GM18520 (cell line): Measurements from ENCODE around the gene THADA.

Experiments
- ATAC-seq: cut with Tn5 transposase; IDR thresholded peaks from one replicate; pipeline ENCODE4 v1.9.1; 2021; ENCODE audit not compliant: unreplicated experiment

THADA gene

GRCh38 chr2:43217228-43218154 lies 378.3 kb downstream of the THADA start:
- no peak for ATAC-seq

GRCh38 chr2:43216629-43217028 lies 379.2 kb downstream of the THADA start:
- no peak for ATAC-seq

DNA sequence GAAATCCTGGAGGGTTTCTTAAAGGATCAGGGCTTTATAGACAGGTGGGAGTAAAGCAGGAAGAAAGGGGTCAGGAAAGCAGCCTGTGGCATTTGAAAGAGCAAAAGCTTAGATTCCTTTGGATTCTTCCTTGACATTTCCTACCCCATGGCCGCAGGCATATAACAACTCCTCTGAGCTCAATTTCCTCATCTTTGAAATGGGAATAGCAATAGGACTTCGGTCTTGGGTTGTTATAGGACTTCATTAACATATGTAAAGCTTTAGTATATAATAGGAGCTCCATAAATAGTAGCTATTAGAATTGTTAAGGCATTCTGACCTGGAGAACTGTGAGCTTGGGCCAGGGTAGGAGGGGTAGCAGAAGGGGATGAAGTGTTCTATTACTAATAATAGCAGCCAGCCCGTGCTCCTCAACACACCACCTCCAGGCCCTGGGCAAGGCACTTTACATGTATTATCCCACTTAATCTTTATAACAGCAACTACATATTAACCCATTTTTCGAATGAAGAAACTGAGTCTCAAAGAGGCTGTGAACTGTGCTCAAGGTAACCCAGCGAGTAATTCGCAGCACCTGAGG lies 380.1 kb downstream of the THADA start:
- ATAC-seq: no peak

DNA sequence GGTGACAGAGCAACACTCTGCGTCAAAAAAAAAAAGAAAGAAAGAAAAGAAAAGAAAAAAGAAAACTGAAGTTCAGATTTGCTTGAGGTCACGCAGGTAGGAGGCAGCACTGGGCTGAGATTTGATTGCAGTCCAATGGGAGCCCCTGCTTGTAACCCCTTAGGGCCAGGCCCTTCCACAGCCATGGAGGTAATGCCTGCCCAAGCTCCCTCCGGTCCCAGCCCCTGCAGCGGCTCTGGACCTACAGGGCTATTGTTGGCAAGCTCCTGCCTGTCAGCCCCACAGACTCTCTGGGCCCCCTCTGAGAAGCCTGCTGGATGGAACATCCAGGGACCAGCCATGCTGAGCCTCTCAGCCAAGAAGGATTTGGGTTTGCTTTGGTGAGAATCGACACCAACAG lies 381.6 kb downstream of the THADA start:
- ATAC-seq: no peak

DNA sequence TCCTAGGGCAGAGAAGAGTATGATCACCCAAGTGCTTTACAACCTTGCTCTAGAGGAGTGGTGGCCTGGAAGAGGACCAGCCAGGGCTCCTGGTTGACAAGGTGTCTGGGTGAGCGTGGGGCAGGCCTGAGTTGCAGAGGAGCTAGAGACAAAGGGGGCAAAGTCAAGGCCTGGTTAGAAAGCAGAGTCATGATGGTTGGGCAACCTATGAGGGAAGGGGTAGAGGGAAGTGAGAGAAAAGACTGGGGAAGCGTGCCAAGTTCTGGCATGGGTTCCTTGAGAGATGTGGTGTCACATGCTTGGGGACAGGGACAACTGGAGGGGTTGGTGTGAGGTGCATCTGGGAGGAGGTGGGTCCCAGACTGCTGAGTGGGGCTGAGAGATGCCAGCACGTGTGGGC lies 382.9 kb downstream of the THADA start:
- ATAC-seq: no peak

DNA sequence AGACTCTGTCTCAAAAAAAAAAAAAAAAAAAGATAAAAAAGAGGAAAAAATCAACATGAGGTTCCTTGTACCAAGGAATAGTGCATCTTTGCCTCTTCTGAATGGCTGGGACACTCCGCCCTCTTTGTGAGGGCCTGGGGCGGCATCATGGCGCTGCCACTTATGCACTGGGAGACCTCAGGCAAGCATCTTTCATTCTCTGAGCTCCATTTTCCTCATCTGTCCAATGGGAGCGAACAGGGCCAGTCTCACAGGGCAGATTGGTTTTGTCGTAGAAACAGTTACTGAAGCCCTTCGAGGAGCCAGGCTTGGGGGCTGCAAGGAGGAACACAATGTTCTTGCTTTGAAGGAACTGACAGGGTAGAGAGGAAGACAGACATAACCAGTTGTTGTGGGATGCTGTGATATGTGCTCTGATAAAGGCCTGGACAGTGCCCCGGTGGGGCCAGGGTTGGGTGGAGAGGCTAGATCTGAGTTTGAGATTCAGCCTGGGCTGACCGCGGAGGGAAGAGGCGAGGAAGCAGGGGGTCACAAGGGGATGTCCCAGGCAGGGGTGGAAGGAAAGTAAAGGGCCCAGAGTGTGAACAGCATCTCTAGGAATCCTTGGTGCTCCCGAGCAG lies 383.5 kb downstream of the THADA start:
- ATAC-seq: no peak

DNA sequence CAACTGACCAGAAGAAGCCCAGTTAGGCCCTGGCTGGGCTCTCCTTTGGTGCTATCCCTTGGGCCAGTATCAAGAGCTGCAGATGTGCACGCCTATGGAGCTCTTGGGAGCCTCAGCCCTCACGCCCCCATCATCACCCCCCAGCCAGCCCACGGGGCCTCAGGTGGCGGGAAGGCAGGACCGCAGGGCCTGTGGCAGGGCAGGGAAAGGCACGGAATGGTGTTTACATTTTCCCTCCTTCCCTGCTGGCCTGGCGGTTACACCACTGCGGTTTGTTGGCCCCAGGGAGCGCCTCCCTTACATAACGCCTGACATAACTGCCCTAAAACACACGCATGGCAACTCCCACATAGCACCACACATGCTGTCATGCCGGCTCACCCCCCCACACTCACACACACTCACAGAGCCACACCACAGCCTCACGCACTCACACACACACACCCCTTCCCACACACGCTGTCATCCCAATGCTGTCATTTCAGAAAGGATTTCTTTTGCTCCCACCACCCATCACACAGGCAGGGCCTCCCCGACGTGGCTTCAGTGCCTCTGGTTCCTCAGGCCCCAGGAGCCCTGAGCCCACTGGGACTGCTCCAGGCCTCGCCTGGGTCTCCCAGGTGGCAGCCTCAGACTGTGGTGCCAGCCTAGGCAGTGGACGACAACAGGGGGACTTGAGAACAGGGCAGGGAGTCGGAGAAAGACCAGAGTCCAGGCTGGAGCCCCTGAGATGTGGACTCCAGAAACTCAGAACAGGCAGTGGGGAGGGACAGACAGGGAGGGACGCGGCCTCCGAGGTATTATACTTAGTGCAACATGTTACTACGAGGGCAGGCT lies 385.2 kb downstream of the THADA start:
- ATAC-seq: no peak

DNA sequence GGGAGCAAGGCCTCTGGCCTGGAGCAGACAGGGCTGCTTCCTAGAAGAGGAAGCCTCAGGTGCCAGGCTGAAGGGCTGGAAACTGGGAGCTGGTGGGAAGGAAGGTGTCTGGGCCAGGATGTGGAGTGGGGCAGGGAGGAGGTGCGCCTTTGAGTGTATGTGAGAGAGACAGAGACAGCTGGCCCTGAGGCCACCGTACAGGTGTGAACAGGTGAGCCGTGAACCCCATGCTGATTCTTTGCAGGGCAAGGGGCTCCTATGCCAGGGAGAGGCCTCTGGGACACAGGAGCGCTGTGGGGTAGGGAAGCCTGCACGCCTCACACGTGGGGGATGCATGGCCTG lies 385.7 kb downstream of the THADA start:
- no peak for ATAC-seq

- no peak for ATAC-seq
Observed at GRCh38 chr2:43209204-43209717, 386.6 kb downstream of the THADA start.

GRCh38 chr2:43207553-43208300 lies 388.1 kb downstream of the THADA start:
- ATAC-seq: no peak

DNA sequence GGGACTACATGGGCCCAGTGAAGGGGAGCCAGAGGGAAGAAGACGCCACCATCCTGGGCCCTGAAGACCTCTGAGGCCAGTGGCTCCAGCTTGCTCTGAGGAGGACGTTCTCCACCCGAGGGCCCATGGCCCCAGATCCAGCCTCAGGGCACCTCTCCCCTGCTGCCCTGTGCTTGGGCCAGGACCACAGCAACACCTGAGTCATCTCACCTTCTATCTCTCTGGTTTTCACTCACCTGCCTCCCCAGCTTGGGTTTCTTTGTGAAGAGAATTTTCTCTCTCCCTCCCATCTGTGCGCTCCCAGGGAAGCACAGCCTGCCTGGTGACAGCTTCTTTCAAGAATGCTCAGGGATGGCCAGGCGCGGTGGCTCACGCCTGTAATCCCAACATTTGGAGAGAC lies 389.2 kb downstream of the THADA start:
- ATAC-seq: no peak

DNA sequence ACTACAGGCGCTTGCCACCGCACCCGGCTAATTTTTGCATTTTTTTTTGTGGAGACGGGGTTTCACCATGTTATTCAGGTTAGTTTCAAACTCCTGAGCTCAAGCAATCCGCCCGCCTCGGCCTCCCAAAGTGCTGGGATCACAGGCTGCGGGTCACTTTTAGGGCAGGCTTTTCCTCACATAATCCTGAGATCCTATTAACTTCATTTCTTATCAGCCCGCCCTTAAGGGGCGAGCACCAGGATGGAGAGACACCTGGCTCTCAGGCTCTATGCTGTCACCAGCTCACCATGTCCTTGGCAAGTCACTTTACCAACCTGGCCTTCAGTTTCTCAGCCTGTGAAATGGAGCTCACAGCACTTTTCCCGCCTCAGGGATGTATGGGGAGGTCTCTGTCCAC lies 392.5 kb downstream of the THADA start:
- ATAC-seq: no peak

- ATAC-seq: no peak
Observed at GRCh38 chr2:43202289-43202688, 393.5 kb downstream of the THADA start.

- ATAC-seq: no peak
Observed at GRCh38 chr2:43201497-43201896, 394.3 kb downstream of the THADA start.

- no peak for ATAC-seq
Observed at GRCh38 chr2:43201016-43201415, 394.8 kb downstream of the THADA start.

- ATAC-seq: no peak
Observed at GRCh38 chr2:43199492-43200488, 396.0 kb downstream of the THADA start.

- no peak for ATAC-seq
Observed at GRCh38 chr2:43198263-43198662, 397.6 kb downstream of the THADA start.

GRCh38 chr2:43197588-43197896 lies 398.3 kb downstream of the THADA start:
- no peak for ATAC-seq
